Activated CD8-positive, alpha-beta memory T cell treated with anti-CD3 and anti-CD28 coated beads, Interleukin-2, amount 50 U/mL, for 1 hour (primary cell): Measurements from ENCODE around the gene RPS6KB1.
"Not testable (repeated sequence)": the region's sequence is repeated elsewhere in the genome, so short reads cannot be mapped to it uniquely, and the experiment has no call there.

Source experiments
- DNase-seq: peaks from one replicate; pipeline ENCODE4 v3.0.0-alpha.2; 2020; ENCODE audit errors: extremely low read depth

Gene RPS6KB1

DNA sequence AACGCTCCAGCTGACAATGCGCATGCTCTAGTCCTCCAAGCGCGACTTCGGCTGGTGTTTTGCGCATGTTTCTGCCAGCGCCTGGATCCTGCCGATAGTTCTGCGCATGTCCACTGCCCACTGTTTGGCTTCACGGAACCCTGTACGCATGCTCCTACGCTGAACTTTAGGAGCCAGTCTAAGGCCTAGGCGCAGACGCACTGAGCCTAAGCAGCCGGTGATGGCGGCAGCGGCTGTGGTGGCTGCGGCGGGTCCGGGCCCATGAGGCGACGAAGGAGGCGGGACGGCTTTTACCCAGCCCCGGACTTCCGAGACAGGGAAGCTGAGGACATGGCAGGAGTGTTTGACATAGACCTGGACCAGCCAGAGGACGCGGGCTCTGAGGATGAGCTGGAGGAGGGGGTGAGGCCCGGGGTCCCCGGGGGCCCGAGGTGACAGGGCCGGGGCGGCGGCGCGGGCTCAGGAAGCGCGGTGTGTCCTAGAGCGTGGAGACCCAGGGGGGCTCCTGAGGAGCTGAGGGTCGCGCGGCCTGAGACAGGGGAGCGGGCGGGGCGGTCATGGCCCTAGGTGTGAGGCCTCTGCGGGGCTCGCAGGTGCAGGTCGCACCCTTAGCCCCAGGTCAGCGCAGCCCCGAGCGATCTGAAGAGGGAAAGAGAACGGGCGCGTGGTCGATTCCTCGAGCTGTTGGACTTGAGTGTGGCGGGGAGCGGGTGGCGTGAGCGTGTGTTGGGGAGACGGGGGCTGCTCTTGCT is at the start of gene RPS6KB1, which contains the start of gene TUBD1:
RPS6KB1 (plus strand) TSS at position 198 of the 752 bp plus-strand sequence; CDS start at position 262, 64 bp downstream.
TUBD1 (minus strand) TSS at position 20 of the 752 bp plus-strand sequence. CDS start 1,941 bp downstream, outside the sequence.
- DNase-seq = peak; percentile 99

DNA sequence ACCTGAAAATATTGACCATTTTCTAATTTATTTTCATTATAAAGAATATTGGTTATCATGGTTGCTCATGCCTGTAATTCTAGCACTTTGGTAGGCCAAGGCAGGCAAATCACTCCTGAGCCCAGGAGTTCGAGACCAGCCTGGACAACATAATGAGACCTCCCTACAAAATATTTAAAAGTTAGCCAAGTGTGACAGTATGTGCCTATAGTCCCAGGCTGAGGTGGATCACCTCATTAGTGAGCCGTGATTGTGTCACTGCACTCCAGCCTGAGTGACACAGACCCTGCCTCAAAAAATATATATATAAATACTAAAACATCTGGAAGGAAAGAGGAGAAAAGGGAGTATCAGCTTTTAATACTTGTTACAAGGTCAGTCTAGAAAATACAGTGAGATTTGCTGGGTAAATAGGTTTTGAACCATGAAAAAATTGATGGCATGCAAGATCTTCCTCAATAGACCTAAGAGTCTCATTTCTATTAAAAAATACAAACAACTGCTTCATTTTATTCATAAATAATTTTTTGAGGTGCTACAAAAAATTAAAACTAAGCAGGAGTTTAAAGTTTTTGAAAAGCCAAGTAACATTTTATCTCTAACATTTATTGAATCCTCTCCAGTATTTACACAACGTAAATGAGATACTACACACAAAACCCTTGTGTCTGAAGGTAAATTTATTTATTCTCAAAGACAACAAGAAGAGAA is 47.9 kb upstream of the RPS6KB1 start:
- DNase-seq = no peak

DNA sequence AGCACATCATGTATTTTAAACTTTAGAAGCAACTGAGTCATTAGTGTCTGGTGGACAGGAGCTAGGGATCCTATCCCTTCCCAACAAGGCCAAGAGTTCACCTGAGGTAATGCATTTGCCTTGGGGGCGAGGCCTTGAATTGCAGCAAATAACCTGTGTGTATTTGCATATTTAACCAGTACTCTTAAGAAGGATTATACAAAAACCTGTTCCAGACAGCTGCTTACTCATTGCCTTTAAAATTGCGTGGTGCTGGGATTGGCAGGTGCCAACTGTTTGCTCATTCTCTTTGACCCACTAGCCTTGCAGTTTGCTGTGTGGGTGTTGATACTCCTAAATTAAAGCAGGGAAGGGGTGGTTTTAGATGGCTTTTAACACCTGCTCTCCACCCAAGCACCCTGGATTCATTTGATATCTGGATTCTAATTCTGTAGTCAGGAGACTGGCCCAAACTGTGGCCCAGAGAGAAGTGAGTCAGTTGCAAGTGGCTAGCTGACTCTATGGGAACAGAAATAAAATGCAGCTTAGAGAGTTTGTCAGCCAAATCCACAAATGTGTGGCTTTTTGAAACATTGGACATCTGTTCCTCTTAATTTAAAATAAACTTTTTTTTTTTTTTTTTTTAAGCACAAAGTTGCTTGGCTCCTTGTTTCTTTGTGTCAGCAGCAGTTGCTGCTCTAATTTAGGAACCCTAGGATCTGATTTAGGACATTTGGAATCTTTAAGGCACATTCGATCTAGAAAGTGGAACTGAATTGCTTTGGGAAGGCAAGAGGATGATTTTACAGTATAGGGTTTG is 47.1 kb upstream of the RPS6KB1 start:
- DNase-seq = no peak

GRCh38 chr17:59846394-59847165 is 46.3 kb upstream of the RPS6KB1 start:
- DNase-seq = no peak

- no peak for DNase-seq
These were observed 44.6 kb upstream of the RPS6KB1 start for GRCh38 chr17:59848385-59848668.

- no peak for DNase-seq
These were observed 44.1 kb upstream of the RPS6KB1 start for GRCh38 chr17:59848778-59849177.

- not testable (repeated sequence) for DNase-seq
These were observed 42.6 kb upstream of the RPS6KB1 start for GRCh38 chr17:59850311-59850710.

- no peak for DNase-seq
These were observed 41.2 kb upstream of the RPS6KB1 start for GRCh38 chr17:59851439-59852375.

GRCh38 chr17:59852847-59853167 is 40.1 kb upstream of the RPS6KB1 start:
- DNase-seq = not testable (repeated sequence)

GRCh38 chr17:59853168-59853918 is 39.6 kb upstream of the RPS6KB1 start:
- DNase-seq = no peak

GRCh38 chr17:59853919-59854729 is 38.8 kb upstream of the RPS6KB1 start:
- DNase-seq = not testable (repeated sequence)

DNA sequence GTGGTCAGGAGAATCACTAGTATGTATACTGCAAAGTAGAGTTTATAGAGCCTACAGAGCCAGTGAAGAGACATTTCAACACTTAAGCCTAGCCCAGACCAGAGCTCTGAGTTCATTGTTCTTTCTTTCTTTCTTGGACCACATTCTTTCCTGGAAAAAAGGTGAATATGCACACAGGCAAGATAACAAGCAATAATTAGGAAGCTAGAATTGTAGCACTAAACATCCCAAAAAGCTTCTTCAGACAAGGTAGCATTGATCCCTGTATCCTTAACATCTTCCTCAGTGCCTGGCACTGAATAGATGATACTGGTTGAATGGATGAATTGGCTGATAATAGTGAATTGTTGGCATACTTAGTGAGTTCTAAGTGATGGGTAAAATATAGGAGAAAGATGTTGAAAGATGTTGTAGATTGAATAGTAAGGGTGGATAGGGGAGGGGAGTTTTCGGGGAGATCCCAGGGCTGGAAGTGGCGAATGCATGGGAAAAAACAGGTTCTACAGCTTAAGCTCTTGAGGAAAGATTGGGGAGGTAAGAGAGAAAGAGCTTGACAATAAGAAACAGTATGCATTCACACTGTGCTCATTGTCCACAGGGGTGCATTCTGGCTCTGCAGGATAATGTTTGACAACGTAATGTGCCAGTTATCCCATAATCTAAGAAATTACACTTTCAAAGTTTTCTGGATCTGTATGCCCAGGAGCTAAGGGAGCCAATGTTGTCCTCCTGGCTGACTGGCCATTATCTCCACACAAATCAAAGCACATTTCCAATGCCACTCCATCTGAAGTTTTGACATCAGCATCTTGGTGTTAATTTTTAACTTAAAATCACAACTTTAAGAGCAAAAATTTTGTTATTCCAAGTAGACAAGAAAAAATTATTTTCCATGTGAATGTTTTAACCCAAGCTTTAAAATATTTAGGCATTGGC is 35.8 kb upstream of the RPS6KB1 start:
- DNase-seq = no peak

- DNase-seq = no peak
These were observed 34.6 kb upstream of the RPS6KB1 start for GRCh38 chr17:59858167-59858816.

DNA sequence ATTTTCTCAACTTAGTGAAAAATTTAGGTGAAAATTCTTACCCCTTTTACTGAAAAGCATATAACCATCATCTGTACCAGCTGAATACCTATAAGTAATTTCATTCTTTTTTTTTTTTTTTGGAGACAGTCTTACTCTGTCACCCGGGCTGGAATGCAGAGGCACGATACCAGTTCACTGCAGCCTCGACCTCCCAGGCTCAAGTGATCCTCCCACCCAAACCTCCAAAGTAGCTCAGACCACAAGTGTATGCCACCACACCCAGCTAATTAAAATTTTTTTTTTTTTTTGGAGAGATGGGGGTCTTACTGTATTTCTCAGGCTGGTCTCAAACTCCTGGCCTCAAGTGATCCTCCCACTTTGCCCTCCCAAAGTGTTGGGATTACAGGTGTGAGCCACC is 34.0 kb upstream of the RPS6KB1 start:
- no peak for DNase-seq

GRCh38 chr17:59859444-59860025 is 33.4 kb upstream of the RPS6KB1 start:
- DNase-seq = no peak

DNA sequence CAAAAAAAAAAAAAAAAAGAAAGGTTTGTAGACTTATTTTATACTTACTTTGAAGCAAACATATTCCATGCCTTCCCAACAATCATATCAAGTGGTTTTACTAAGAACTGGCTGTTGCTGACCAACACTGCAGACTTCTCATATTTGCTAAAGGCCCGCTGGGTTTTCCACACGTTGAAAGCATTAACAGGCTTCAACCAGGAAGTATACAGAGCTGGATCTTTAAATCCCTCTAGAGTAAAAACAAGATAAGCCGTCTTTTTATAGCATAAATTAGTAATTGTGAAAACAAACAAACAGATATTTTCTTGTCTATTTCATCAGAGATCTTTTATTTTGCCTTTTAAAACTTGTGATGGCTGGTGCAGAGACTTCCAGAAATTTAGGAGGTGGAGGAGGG is 29.3 kb upstream of the RPS6KB1 start:
- no peak for DNase-seq

DNA sequence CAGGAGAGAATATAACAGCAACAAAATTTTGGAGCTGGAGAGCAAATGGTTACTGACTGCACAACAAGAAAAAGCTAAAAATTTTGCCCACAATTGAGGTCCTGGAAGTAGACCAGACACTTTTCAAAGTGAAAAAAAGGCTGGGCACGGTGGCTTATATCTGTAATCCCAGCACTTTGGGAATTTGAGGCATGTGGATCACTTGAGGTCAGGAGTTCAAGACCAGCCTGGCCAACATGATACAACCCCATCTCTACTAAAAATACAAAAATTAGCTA is 23.0 kb upstream of the RPS6KB1 start:
- DNase-seq = no peak
